Lung (tissue), 16 donors: ENCODE measurements around the gene OTOP1. TPM values are rescaled to one million over a fixed set of nuclear protein-coding genes. Genes with fewer than 3 reads are reported as not detected.

ENCODE experiments used
- ATAC-seq: fragments of 200-7000 bp; cut with Tn5 transposase; one replicate; pipeline ENCODE4 v1.9.1; 2020; ENCODE audit warnings: moderate number of reproducible peaks; ENCODE audit not compliant: insufficient read depth, low FRiP score
- DNase-seq, 3 donors: peaks; one replicate each; pipeline ENCODE4 v3.0.0-alpha.2; 2013 to 2017
- H3K27ac ChIP-seq, 2 donors: one replicate each; pipeline ENCODE4 v1.5.1; 2013; ENCODE audit warnings: mild to moderate bottlenecking in 2 of 2, moderate library complexity in 2 of 2, control low read depth in 1 of 2, inconsistent platforms in 1 of 2, low read depth in 1 of 2, low read length in 1 of 2
- H3K27me3 ChIP-seq, 3 donors: one replicate each; pipeline ENCODE4 v1.5.1; 2013; ENCODE audit warnings: low read length in 2 of 3; ENCODE audit not compliant: control insufficient read depth in 3 of 3, insufficient read depth in 3 of 3
- H3K36me3 ChIP-seq, 4 donors: one replicate each; pipeline ENCODE4 v1.5.1; 2013; ENCODE audit warnings: low read length in 4 of 4, mild to moderate bottlenecking in 1 of 4, moderate library complexity in 1 of 4; ENCODE audit not compliant: control insufficient read depth in 4 of 4, insufficient read depth in 4 of 4
- H3K4me1 ChIP-seq, 5 donors: one replicate each; pipeline ENCODE4 v1.5.1; 2013; ENCODE audit warnings: low read length in 5 of 5, mild to moderate bottlenecking in 2 of 5, moderate library complexity in 1 of 5; ENCODE audit not compliant: control insufficient read depth in 5 of 5, insufficient read depth in 5 of 5
- H3K4me3 ChIP-seq: one replicate; pipeline ENCODE4 v1.5.1; 2013; ENCODE audit warnings: mild to moderate bottlenecking, control low read depth, moderate library complexity
- H3K9ac ChIP-seq, 2 donors: one replicate each; pipeline ENCODE4 v1.5.1; 2013; ENCODE audit warnings: low read length in 2 of 2, control low read depth in 1 of 2; ENCODE audit not compliant: insufficient read depth in 1 of 2
- H3K9me3 ChIP-seq, 4 donors: one replicate each; pipeline ENCODE4 v1.5.1; 2013; ENCODE audit warnings: low read length in 3 of 4, mild to moderate bottlenecking in 1 of 4, moderate library complexity in 1 of 4; ENCODE audit not compliant: control insufficient read depth in 4 of 4, insufficient read depth in 3 of 4
- WGBS, 2 donors: extraction: QIAGEN DNeasy Blood & Tissue Kit; methylation state at CpG; one replicate each; pipeline ENCODE4 v1.1.7; 2013; 5-methylcytosine and 5-hydroxymethylcytosine counted together
- long read RNA-seq, 5 donors: transcript quantifications; one replicate each; lab custom pipeline, GENCODE V29; 2026
- polyA plus RNA-seq, 2 donors: library from polyadenylated mRNA; stranded (reverse); fragments of 200-250 nt; gene quantifications; one replicate each; pipeline ENCODE4 v1.2.1, GENCODE V29; 2013
- total RNA-seq, 2 donors: library from RNA; depleted of rRNA in 1 of 2; stranded (reverse); fragments of >200 nt in 1 of 2; gene quantifications; one replicate each; pipeline ENCODE4 v1.2.1, GENCODE V29; 2014 to 2021
- TF ChIP-seq, protein P1 (sequence below): IDR thresholded peaks from 2 replicates; pipeline ENCODE4 v1.5.1; 2012; ENCODE audit warnings: mild to moderate bottlenecking; ENCODE audit errors: control extremely low read depth, extremely low read depth
- donor health status: control.
- donor health status: control.
- donor health status: Bipolar disorder and iron deficiency.
- donor health status: healthy.
- donor health status: DM: yes; HTN: yes; CAD: no.

OTOP1 gene, protein sequence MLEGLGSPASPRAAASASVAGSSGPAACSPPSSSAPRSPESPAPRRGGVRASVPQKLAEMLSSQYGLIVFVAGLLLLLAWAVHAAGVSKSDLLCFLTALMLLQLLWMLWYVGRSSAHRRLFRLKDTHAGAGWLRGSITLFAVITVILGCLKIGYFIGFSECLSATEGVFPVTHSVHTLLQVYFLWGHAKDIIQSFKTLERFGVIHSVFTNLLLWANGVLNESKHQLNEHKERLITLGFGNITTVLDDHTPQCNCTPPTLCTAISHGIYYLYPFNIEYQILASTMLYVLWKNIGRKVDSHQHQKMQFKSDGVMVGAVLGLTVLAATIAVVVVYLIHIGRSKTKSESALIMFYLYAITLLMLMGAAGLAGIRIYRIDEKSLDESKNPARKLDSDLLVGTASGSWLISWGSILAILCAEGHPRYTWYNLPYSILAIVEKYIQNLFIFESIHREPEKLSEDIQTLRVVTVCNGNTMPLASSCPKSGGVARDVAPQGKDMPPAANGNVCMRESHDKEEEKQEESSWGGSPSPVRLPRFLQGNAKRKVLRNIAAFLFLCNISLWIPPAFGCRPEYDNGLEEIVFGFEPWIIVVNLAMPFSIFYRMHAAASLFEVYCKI
- total RNA-seq (not detected), polyA plus RNA-seq (not detected)
- long read RNA-seq, donor 1: 0 reads
- long read RNA-seq, donor 2: 0 reads
- long read RNA-seq, donor 3: 0 reads
- long read RNA-seq, donor 4: 0 reads
- long read RNA-seq, donor 5: 0 reads

DNA sequence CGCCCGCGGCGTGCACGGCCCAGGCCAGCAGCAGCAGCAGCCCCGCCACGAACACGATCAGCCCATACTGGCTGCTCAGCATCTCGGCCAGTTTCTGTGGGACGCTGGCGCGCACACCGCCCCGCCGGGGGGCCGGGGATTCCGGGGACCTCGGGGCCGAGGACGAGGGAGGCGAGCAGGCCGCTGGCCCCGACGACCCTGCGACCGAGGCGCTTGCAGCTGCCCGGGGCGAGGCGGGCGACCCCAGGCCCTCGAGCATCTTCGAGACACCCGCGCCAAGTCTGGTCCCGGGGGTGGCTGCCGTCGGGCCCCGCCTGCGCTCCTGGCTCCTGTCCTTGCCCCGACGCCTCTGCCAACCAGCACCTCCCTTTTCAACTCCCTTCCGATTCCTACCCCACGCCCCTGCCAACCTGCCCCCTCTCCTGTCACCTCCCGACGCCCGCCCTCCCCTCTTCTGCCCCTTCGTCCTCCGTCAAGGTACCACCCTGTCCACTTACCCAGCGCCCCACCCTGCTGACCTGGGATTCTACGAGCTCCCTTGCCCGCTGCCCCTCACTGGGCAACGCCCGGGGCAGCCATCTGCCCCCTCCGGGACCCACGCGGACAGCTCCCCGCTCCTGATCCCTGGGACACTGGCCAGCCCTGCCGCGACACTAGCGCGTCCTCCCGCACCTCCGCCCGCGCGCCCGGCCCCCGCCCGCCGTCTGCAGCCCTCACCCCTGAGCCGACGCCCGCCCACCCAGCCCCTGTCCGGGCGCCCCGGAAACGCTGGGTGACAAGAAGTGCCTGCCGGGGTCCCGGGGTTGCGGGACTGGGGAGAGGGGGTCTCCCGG is at the start of gene OTOP1:
OTOP1 (minus strand) TSS at position 324 of the 833 bp plus-strand sequence; CDS start at position 259, 65 bp downstream.
- DNase-seq: no peak
- no peaks in the 10 kb centered on the region for H3K36me3 ChIP-seq
- H3K9me3 ChIP-seq: peaks cover 0 to 12% (median 0%) of the 10 kb centered on the region in 4 donors
- H3K27ac ChIP-seq: no peak within 1 kb of the TSS
- no peak within 1 kb of the TSS for H3K4me3 ChIP-seq
- peaks cover 0 to 2% (median 0%) of the 10 kb centered on the region in 5 donors for H3K4me1 ChIP-seq
- peaks cover 11 to 45% (median 28%) of the 10 kb centered on the region in 3 donors for H3K27me3 ChIP-seq
- 13 to 19% methylated on average over 59 to 82 of the region's 82 CpGs for WGBS, 2 donors
- ATAC-seq: no peak
- TF ChIP-seq, protein P1, sequence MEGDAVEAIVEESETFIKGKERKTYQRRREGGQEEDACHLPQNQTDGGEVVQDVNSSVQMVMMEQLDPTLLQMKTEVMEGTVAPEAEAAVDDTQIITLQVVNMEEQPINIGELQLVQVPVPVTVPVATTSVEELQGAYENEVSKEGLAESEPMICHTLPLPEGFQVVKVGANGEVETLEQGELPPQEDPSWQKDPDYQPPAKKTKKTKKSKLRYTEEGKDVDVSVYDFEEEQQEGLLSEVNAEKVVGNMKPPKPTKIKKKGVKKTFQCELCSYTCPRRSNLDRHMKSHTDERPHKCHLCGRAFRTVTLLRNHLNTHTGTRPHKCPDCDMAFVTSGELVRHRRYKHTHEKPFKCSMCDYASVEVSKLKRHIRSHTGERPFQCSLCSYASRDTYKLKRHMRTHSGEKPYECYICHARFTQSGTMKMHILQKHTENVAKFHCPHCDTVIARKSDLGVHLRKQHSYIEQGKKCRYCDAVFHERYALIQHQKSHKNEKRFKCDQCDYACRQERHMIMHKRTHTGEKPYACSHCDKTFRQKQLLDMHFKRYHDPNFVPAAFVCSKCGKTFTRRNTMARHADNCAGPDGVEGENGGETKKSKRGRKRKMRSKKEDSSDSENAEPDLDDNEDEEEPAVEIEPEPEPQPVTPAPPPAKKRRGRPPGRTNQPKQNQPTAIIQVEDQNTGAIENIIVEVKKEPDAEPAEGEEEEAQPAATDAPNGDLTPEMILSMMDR: no peak
- H3K9ac ChIP-seq: no peak within 1 kb of the TSS

DNA sequence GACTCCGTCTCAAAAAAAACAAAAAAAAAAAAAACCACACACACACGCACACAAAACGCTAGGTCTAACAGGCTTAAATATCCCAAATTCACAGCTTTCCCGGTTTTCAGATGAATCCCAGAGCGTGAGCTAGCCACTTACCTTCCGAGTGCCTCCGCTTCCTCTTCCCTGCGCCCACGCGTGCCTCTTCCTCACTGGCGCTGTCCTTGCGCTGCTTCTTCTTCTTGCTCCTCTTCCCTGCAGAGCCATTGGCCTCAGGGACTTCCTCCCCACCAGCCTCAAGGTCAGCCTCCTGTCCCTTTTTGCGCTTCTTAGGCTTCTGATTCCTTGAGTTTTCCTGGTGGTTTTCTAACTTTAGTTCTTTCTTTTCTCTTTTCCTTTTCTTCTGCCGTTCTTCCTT is 47.5 kb upstream of the OTOP1 start:
- Histone ChIP-seq H3K27ac (no peak overlapping the region), H3K36me3 (peaks cover 29 to 33% (median 32%) of the 10 kb centered on the region in 4 donors), H3K4me3 (no peak overlapping the region), H3K9ac (no peak overlapping the region), H3K27me3 (no peaks in the 10 kb centered on the region), H3K4me1 (no peaks in the 10 kb centered on the region), H3K9me3 (no peaks in the 10 kb centered on the region)
- no peak for ATAC-seq
- no peak for DNase-seq
- TF ChIP-seq, protein P1: no peak
- 93 to 96% methylated on average over 14 of the region's 14 CpGs for WGBS, 2 donors

DNA sequence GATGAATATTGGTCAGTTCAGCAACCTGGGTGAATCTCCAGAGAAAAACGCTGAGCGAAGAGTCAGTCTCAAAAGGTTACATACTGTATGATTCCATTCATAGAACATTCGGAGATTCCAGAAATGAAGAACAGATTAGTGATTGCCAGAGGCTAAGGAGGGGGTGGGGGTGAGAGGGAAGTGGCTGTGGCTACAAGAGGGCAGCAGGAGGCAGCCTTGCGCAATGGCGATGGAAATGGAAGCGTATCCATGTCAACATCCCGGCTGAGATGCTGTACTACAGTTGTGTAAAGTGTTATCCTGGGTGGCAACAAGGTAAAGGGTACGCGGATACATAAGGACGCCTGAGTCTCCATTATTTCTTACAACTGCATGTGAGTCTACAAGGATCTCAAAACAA is 45.2 kb upstream of the OTOP1 start:
- H3K9ac ChIP-seq: no peak overlapping the region
- TF ChIP-seq, protein P1: no peak
- H3K36me3 ChIP-seq: peaks cover 19 to 28% (median 27%) of the 10 kb centered on the region in 4 donors
- 81 to 84% methylated on average over 10 of the region's 10 CpGs for WGBS, 2 donors
- H3K4me1 ChIP-seq: no peaks in the 10 kb centered on the region
- no peak for DNase-seq
- H3K4me3 ChIP-seq: no peak overlapping the region
- no peaks in the 10 kb centered on the region for H3K9me3 ChIP-seq
- ATAC-seq: no peak
- no peak overlapping the region for H3K27ac ChIP-seq
- no peaks in the 10 kb centered on the region for H3K27me3 ChIP-seq
